Uterus (tissue), 2 donors: ENCODE results near the gene AK5.

ENCODE experiments used
- POLR2A ChIP-seq, 2 donors: fragments of 450-650 bp; IDR thresholded peaks; one replicate each; pipeline ENCODE4 v1.6.1; 2016; ENCODE audit warnings: antibody characterized with exemption in 2 of 2, mild to moderate bottlenecking in 1 of 2, moderate library complexity in 1 of 2
- TF ChIP-seq, protein P1 (sequence below), 4 experiments: fragments of 200-600 bp in 2 of 4; fragments of 450-650 bp in 2 of 4; sonication (generic) in 2 of 4; IDR thresholded peaks; one replicate each; pipeline ENCODE4 v1.5.1; 2016 to 2019; ENCODE audit warnings: antibody characterized with exemption in 4 of 4, mild to moderate bottlenecking in 2 of 4, moderate library complexity in 1 of 4

DNA sequence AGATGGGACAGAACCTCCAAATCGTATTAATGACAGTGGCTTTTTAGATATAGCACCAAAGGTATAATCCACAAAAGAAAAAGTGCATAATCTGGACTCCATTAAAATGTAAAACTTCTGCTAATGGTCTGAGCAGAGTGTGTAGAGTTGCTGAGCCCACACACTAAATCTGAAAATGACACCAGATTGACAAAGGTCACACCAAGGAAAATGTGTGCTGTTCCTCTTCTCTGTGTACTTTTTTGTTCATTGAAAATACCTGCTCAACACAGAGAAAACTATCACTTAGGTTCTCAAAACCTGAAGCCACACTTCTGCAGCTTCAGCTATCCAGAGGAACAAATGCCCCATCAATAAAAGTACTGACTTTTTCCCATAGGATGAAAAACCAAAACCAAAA lies 146.2 kb downstream of the AK5 start:
- TF ChIP-seq, protein P1, sequence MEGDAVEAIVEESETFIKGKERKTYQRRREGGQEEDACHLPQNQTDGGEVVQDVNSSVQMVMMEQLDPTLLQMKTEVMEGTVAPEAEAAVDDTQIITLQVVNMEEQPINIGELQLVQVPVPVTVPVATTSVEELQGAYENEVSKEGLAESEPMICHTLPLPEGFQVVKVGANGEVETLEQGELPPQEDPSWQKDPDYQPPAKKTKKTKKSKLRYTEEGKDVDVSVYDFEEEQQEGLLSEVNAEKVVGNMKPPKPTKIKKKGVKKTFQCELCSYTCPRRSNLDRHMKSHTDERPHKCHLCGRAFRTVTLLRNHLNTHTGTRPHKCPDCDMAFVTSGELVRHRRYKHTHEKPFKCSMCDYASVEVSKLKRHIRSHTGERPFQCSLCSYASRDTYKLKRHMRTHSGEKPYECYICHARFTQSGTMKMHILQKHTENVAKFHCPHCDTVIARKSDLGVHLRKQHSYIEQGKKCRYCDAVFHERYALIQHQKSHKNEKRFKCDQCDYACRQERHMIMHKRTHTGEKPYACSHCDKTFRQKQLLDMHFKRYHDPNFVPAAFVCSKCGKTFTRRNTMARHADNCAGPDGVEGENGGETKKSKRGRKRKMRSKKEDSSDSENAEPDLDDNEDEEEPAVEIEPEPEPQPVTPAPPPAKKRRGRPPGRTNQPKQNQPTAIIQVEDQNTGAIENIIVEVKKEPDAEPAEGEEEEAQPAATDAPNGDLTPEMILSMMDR (IDR thresholded peaks at IDR 0.05), result no peak
- no peak for TF ChIP-seq POLR2A (IDR thresholded peaks at IDR 0.05)
